NCI-H1105 (cell line): Measurements from ENCODE around the gene MSI2.

Experiments
- DNase-seq: peaks from one replicate; lab custom pipeline; 2025; lab: John Stamatoyannopoulos, UW

The MSI2 gene

DNA sequence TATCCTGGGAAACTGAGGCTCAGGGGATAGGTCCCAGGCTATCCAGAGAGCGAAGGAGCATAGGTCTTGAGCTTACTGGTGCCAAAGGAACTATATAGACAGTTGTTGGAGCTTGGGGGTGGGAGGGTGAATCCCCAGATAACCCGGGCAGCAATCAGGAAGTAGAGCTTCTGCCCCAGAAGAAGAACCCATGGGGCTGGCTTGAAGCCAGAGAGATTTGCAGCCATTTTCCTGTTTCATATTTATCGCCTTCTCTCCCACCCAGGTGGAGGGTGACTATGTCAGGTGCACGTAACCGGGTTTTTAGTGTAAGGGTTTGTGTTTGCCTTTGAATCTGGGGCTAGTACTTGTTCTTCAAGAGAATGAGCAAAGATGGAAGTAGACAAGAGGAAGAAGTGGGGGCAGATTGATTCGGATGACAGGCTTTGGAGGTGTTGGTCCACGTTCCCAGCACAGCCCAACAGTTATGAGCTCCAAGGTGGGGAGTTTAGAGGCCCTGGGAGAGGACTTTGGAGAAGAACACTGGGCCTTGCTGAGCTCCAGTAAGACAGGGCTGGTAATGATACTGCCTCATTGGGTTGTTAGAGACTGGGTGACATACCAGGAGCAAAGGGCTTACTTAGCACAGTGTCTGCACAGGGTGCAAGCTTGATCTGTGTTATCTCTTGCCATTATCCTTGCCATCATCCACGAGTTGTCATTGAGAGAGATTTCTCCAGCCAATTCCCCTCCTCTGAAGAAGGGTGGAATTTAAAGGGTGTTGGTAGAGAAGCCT is 343.1 kb downstream of the MSI2 start:
- DNase-seq, result no peak

DNA sequence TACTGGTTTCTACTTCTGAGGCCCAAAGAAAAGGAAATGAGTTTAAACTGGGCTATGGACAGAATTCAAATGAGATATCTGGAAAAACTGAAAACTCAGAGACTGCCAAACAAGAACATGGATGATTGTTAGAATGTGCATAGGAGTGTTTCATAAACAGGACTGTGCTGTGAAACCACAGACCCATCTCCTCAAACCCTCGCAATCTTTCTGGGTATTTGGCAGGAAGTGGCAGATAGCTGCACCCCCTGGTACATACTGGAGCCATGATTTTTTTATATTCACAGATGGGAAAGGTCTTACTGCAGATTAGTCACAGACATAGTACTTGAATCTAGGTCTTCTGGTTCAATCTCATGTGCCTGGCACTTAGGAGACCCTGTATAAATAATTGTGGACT is 343.8 kb downstream of the MSI2 start:
- no peak for DNase-seq

DNA sequence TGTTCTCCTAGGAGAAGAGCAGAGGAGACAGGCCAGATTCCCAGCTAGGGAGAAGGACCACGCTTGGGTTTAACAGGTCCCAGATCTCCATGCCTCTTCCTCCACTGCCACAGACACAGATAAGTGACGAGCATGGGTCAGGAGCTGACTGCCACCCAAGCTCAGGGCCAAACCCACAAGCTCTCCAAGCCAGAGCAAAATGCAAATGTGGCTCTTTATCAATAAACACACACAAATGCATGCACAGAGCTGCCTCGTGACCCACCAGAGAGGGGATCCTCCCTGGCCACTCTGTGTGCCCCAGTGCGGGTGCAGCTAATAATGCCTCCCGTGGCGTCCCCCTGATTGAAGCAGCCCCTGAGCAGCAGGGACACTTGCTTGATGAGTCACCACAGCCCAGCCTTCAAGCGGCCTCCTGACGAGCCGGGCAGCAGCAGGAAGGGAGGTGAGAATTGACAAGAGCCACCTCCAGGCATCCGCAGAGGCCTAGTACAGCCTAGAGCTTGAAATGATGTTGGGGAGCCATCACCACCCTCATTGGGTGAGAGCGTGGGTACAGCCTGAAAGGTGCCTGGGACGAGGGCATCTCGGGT is 344.9 kb downstream of the MSI2 start:
- no peak for DNase-seq

DNA sequence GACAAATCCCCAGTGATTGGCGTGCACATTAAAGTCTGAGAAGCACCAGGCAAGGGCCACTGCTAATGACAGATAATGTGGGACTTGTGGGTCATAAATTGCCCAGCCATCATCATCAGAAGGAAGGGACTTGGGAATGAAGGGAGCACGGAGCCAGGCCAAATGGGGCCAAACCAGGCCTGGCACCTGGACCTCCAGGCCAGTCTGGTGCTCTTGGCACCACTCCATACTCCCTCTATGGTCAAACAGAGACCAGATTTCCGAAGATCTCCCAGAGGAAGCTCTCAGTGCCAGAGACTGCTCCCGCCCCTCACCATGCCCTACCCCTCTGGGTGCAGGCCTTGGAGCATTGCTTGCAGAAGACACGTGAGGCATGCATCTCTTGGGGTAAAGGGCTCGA is 346.6 kb downstream of the MSI2 start:
- no peak for DNase-seq

DNA sequence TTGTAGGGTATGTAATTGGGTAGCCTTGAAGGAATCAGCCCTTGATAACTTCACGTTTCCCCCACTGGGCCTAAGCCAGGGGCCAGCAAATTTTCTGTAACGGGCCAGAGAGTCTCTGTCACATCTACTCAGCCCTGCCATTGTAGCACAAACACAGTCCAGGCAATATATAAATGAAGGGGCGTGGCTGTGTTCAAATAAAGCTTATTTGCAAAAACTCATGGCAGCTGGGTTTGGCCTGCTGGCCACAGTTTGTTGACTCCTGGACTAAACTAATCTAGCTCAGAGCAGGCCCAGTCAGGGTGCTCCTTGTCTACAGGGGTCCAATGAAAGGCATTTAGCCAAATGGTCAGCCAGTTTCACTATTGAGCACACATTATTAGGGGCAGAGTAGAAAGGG is 347.2 kb downstream of the MSI2 start:
- DNase-seq, result no peak

DNA sequence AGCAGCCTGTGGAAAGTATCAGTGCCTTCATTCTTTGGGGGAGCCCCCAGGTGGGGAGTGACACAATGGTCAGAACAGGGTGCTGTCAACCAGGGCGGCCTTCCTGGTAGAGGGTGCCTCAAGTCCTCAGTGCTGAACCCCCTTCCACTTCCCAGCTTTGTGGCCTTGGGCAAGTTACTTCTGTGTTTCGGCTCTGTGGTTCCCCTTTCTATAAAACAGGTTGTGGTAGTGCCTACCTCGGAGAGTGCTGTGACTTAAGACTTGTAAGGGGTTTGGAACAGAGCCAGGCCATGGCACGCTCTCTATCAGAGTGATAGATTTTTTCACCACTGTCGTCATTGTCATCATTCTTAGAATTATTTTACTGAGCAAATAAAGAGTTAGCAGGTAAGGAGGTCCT is 347.7 kb downstream of the MSI2 start:
- DNase-seq, result no peak

DNA sequence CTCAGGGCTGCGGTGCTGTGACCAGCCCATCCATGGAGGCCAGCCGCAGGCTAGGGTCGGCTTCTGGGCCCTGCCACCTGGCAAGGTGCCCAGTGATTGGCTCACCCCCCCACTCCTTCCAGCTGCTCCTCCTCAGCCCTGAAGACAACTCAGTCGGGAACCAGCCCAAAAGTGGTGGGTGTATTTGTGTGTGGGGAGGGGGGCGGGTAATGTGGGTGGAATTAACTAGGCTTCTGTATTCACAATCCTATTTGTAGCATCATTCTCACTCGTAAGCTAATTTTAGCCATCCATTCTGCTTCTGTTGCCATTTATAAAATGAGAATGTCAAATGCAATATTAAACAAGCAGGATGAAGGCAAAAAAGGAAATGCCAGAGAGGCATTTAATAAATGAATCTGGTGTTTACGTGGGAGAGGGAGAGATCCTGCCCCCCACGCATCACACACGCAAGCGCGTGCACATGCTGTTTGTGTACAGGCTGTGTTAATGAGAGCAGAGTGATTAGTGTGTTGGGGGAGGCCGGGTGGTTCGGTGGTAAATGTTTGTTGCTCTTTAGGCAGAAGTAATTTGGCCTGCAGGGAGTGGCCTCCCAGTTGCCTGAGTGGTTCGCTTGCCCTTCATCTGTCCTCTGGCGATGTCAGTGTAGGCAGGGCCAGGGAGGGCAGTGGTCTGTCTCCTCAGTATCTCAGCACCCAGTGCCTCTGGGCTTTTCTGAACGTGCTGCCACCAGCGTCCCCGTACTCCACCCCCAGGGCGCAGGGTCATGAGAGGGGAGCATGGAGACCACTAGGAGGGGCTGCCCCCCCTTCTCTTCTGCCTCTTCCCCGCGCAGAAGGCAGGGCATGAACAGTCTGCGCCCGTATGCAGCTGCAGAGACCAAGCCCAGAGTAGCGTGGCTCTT is 348.7 kb downstream of the MSI2 start:
- peak; percentile 92 for DNase-seq

DNA sequence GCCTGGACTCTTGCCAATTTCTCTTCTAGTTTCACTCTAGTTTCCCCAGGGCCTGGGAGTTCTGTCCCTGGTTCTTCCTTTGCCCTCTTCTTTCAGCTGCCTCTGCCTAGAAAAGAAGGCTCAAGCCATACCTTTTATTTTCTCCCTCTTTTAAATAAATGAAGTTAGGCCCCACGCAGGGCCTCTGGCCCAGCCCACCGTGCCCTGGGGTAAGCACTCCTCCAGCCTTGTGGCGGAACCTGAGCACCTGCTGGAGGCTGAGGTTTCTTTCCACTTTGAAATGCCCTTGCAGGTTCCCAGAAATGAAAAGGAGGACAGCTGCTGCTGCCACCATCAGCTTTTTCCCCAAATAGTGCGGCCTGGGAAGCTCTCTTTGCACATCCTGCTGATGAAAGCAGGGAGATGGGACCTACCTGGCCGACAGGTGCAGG is 349.4 kb downstream of the MSI2 start:
- no peak for DNase-seq

DNA sequence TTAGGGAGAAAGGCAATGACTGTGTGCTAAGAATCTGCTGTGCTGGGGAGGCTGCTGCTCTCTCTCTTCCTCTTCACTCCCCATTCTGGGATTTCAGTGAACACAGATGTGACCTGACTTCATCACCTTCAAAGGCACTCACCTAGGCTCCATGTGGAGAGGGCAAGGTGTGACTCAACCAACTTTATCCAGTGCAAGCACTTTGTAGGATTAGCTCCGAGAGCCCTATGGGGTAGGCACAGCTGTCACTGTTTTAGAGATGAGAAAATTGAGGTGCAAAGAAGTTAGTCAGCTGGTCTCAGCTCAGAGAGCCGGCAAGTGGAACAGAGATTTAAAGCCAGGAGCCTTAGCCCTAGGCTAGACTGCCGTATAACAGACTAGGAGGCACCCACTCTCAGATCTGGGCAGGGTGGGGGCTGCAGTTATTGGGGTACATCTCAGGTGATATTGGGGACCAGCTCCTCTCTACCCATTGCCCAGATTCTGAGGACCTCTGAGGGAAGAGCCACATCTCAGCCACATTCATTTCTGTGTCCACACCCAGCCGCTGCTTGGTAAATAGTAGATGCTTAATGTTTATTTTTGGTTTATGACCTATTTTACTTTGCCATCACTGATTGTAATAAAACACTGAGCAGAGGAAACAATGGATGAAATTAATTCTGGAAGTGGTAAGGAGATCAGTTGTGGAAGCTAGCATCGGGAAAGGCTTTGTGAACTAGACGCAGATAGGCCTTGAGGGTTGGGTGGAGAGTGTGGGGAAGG is 350.0 kb downstream of the MSI2 start:
- no peak for DNase-seq

DNA sequence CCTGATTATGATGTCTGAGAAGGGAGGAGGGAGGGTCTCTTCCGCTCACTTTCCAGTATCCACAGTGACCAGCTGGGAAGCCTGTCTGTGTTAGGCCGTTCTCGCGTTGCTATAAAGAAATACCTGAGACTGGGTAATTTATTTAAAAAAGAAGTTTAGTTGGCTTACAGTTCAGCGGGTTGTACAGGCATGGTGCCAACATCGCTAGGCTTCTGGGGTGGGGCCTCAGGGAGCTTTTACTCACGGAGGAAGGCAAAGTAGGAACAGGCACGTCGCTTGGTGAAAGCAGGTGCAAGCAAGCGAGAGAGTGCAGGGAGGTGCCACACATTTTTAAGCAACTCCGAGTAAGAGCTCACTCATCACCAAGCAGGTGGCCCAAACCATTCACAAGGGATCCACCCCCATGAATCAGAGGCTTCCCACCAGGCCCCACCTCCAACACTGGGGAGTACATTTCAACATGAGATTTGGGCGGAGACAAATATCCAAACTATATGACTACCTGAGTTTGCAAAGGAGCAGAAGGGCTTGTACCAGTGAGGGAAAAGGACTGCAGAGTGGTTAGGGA is 351.3 kb downstream of the MSI2 start:
- DNase-seq, result no peak

DNA sequence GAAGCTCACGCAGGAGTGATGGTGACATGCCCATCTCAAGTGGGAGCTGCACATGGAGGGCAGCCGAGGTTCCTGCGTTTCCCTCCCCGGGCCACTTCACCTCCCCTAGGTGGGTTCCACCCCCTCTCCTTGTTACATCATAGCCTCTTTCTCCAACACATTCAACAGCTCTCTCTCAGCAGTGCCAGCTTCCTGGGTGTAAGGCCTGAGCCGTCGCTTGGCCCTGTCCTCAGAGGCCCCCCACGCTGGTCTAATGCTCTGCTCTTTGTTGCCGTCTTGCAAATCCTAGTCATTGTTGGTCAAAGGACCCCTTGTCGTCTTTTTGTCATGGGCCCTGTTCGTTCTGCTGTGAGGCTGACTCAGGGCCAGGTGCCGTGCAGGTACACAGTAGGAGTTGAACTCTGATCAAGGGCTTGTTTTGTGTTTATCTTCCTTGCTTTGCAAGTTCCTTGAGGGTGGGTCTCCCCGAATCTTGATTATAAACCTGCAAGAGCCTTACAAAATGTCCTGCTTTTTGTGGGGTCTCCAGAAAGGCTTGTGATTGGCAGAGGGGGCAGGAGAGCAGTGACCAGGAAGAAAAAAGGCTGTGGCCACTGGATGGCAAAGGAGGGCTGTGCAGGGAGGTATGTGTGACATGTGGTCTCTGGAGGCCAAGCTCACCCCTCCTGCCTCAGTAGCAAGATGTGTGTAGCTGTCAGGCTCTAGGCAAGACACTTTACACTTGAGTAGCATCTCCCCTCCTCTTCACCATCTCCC is 352.2 kb downstream of the MSI2 start:
- no peak for DNase-seq

DNA sequence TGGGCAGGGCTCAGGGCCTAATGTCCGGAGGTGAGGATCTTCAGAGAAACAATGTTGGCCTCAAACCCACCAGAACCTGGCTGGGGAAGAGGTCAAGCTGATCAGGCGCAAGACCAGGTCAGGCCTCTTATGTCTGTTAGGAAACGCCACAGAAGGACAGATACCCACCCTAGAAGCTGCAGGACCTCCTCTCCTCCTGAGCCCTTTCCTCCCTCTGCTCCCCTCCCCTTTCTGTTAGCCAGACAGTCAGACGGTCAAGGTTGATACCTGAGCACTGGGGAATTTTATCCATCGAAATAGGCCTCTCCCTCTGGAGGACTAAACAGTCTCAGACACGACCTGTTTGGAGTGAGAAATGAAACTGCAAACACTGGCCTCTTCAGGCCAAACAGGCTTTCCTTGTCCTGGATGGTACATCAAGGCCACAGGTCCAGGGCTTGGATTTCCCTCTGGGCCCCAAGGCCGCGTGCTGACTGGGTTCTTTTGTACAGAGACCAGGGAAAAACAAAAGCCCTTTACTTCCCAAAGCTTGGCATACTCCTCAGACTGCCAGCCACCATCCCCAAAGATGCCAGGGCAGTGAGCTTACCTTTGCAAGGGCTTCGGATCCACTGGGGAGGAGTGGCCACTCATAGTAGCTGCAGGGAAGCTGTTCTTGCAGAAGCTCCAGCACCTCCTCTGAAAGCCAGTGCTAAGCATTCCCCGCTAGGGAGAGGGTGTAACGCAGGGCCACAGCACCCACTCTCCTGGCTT is 353.0 kb downstream of the MSI2 start:
- DNase-seq, result no peak

DNA sequence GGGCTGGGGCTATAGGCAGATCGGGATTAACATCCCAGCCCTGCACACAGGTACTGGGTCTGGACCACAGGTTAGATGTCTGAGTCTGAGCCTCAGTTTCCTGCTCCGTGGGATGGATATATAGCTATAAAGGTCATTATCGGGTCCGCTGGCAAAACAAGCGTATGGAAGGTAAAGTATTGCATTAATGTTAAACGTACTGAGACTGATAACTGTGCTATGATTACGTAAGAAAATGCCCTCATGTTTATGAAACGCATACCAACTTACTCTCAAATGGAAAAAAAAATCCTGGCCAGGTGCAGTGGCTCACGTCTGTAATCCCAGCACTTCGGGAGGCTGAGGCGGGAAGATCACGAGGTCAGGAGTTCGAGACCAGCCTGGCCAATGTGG is 353.6 kb downstream of the MSI2 start:
- DNase-seq, result no peak

DNA sequence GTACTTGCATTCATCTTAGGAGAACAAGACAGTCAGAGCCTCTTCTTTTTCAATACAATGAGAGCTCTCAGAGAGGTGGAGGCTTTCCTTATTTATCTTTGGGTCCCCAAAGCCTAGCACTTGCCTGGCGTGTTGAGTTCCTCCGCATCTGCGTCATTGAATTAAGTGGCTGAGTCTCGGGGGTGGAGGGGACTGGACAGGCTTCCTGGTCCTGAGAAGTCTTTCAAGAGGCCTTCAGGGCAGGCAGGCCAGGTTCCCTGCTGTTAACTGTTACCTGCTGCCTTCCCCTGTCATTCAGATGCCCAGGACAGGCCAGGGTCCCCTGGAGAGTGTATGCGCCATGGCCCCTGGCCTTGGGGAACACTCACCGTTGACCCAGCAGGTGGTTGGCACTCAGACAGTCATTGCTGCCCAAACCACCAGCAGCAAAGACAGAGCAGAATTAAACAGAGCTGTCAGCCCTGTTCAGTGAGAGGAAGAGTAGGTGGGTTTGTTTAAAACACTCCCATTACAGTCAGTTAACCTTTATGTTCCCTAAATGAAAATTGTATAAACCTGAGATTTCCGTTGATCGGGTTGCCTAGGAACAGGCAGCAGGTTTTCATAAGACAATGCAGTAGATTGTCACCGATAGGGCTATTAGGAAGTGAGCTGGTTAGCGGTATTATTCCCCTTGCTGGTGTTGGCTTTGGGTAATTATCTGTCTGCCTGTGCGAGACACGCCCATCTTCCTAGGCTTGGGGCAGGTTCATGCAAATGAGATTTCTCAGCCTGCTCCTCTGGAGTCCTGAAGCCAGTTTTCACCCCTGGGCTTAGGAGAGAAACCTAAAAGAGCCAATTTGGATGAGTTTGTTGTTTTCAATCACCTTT is 356.1 kb downstream of the MSI2 start:
- DNase-seq, result peak; percentile 74

DNA sequence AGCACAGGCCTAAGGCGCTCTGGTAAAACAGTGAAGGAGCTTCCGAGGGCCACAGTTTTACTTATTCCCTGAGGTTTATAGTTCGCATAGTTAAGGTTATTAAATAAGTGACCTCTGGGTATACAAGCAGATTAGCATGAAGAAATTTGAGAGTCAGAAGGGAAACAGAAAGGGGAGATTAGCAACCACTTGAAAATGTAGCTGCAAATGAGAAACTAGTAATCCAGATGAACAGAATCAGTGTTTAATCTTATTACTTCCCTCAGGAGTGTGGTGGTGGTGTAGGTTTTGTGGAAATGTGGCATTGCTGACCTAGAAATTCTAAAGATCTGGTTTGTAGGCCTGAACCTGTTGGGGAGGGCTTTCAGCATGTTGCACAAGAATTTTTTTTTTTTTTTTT is 358.4 kb downstream of the MSI2 start:
- no peak for DNase-seq

DNA sequence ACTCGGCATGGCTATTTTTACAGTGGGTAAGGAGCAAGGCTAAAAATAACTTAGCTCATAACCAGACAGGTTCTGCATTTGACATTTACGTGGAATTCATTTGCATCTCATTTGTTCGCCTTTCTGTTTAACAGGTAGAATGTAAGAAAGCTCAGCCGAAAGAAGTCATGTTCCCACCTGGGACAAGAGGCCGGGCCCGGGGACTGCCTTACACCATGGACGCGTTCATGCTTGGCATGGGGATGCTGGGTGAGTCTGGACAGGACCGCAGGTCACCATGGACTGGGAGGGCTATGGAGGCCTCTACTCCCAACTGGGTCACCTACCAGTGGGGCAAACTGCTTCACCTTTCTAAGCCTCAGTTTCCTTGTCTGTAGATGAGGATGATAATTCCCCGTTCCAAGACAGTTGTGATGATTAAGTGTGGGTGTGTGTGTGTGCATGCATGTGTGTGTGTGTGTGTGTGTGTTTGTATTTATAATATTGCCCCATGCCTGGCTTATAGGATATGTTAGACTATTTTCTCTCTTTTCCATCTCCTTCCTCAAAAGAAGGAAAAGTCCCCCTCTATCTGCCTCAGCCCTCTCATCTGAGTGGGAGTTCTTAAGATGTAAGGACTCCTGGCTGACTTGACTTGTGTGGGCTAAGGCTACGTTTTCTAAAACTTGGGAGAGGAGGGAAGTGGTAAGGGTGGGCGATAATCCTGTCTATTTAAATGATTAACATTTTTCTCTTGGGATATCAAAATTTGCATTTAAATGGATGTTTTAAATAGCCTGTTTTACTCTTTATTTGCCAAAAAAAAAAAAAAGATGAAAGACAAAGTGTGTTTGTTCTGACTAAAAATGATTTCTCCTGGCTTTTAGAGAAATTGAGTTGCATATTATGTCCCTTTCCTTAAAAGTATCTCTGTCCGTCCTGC is 359.8 kb downstream of the MSI2 start:
- DNase-seq, result no peak

DNA sequence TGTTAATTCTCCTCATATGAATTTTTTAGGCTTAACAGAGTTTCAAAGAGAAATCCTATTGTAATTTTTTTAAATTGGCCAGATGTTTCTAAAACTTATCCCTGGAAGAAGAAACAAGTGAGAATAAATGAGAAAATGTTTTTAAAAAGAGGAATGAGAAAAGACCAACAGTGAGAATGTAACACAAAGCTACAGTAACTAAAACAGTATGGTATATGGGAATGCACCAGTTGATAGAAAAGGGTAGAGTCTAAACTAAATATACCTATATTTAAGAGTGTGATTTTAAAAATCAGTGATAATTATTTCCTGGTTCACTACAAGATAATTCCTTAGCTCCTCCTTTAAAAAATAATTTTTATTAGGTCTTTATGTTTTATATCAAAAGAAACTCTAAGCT is 360.9 kb downstream of the MSI2 start:
- no peak for DNase-seq
